IPS DF 19.7 (cell line): ENCODE results near the gene PPFIA1.

Experiments
- DNase-seq: peaks from one replicate; pipeline ENCODE4 v3.0.0-alpha.2; 2013; ENCODE audit warnings: low read depth, low spot score

Gene PPFIA1

DNA sequence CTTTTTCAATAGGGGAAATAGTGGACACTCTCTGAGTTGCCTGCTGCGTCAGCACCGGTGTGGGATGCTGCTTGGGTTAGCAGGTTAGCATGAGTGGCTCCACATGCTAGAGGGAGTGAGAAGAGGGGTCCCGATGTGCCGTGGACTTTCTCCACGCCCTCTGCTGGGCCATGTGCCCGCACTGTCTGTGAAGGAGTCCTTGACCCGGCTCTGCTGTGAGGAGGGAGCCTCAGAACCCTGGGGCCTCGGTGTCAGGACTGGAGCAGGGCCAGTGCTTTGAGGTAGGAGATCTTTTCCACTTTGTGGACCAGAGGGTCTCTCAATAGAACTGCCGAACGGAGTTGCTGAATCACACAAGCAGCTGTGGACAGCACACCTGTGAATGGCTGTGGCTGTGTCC is 142.7 kb downstream of the PPFIA1 start:
- DNase-seq, result no peak

DNA sequence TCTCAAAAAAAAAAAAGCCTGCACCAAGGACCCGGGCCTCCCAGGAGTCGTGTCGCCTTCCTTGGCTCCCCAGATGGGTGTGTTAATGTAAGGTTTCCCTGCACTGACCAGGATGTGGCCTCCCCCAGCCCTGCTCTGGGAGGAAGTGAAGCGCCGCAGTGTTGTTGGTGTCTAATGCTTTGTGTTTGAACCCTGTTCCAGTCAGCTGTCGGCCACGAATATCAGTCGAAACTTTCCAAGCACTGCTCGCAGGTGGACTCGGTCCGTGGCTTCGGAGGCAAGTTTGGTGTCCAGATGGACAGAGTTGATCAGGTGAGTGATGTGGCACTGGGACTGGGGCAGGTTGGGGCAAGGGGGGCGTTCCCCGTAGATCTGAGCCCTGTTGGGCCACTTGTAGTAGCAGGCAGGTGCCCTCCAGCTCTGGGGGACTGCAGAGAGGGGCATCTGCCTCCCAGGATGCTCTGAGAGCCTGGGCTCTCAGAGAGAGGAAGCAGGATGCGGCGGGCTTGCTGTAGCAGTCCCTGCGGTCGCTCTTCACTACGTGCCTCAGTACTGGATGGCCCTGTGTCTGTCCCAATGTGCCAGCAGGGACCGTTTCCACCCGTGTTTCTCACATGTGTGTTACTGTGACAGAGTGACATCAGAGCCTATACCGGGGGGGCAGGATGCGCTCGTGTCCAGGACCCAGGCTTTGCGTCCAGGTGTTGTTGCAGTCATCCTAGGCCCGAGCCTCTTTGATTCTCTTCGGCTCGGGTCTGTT is 144.0 kb downstream of the PPFIA1 start:
- no peak for DNase-seq

DNA sequence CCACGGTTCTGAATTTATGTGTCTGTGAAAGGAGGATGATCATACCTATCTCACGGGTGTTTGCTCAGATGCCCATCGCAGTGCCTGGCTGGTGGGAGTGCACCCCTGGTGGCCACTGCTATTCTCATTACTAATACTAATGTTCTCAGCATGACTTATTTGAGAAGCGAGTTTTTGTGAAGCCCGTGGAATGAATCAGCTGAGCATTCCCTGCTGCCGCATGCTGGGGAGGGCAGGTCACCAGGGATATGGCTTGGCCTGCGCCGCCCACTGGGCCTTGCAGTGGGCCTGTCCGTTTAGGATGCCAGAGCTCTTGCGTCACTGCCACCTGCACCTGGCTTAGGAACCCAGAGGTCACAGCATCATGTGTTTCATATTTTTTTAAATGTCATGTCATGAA is 144.7 kb downstream of the PPFIA1 start:
- DNase-seq, result no peak

DNA sequence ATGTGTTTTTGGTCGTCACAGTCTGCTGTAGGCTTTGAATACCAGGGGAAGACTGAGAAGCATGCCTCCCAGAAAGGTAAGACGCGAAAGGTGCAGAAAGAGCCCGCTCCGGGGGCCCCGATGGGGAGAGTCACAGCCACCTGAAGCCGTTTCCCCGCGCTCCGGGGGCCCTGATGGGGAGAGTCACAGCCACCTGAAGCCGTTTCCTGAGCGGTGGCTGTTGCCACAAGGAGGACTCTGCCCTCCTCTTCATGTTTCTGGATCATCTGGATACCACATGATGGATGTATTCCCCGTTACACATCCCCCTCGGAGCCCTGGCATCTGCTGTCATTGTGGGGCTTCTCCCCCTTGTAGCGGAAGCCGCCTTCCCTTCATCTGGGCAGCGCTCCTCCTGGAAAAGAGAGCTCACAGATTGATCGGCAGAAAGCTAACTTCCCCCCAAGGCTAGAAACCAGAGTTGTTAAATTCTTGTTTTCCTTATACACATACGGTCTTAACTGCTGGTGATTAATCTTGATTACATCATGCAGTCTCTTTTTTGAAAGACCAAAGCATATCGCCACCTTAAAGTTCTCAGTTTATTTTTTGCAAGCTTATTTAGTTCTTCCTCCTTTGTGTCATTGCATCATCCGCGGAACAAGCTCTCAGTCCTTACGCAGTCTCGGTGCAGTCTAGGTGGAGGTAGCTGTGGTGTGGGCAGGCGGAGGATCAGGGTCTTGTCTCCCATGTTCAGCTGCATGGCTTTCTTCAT is 145.3 kb downstream of the PPFIA1 start:
- DNase-seq, result no peak

DNA sequence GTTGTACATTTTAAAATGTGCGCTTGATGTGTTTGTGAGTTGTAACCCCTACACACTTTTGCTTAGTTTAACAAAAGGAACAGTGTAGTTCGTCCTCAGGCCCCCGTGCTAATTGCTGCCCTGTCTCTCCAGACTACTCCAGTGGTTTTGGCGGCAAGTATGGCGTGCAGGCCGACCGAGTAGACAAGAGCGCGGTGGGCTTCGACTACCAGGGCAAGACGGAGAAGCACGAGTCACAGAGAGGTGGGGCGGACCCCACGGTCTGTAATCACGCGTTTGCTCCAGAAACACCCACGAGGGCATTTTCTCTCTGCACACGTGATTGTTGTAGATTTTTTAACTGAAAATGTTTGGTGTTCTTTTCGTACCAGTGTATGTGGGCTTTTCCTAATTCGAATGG is 146.4 kb downstream of the PPFIA1 start:
- no peak for DNase-seq

DNA sequence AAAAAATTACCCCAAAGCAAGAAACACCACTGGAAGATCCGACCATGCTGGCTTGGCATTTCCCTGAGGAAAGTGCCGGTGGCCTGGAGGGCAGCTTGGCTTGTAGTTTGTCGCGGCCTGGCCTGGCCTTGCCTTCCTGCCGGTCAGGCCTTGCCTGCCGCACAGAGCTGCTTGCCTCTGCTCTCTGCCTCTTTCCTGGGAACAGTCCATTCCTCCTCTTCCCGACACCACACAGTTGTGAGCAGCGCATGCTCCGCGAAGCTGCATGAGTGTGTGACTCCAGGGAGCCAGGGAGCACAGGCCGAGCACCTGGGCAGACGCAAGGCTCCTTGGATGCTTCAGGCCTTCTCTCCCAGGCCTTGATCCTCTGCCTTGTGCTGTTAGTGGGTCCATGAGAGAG is 147.6 kb downstream of the PPFIA1 start:
- no peak for DNase-seq

DNA sequence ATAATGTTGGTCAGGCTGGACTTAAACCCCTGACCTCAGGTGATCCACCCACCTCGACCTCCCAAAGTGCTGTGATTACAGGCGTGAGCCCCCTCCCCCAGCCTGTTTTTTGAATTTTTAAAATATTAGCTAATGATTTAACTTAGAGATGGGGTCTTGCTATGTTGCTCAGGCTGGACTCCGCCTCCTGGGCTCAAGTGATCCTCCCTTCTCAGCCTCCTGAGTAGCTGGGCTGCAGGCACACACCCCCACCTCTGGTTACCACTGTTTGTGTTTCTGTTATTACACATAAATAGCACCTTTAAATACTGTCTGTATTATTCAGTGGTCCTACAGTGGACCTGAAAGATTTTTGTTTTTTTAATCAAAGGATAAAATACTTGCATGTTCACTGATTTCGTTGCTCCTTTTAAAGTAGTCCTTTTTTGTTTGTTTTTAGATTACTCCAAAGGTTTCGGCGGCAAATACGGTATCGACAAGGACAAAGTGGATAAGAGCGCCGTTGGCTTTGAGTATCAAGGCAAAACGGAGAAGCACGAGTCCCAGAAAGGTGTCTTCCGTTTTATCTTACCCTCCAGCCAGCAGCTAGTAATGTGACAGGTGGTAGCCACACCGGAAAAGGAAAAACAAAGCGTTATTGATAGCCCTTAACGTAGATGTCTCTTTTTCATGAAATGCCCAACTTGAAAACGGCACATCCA is 149.0 kb downstream of the PPFIA1 start:
- DNase-seq, result no peak

DNA sequence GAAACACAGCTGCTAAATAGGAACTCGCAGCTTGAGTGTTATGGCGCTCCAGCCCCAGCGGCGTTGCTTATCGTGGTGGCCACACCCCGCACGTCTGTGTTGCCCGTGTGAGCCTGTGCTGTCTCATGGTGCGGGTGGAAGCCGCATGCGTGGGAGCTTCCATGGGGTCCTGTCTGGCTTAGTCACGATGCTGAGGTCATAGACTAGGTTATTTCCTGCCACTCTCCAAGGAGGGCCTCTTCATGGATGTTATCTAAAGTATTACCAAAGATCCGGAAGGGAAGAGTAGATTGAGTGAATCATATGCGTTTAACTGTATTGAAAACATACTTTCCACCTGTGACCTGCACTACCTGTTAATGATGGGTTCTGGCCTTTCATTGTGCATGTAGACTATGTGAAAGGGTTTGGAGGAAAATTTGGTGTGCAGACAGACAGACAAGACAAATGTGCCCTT is 149.5 kb downstream of the PPFIA1 start:
- no peak for DNase-seq

DNA sequence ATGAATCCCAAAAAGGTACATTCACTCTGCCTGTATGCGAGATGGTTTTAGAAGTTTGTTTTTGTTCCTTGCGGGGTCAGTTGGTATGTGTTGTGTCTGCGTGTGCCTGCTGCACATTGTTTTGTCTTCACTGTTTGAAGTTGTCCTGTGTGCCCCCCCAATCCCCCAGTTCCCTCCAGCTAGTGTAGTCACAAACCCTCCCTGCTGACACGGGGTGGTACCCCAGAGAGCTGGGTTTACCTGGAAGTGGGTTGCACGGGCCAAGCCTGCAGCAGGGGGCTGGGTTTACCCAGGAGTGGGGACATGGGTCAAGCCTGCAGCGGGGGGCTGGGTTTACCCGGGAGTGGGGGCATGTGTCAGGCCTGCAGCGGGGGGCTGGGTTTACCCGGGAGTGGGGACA is 150.0 kb downstream of the PPFIA1 start:
- DNase-seq, result no peak

DNA sequence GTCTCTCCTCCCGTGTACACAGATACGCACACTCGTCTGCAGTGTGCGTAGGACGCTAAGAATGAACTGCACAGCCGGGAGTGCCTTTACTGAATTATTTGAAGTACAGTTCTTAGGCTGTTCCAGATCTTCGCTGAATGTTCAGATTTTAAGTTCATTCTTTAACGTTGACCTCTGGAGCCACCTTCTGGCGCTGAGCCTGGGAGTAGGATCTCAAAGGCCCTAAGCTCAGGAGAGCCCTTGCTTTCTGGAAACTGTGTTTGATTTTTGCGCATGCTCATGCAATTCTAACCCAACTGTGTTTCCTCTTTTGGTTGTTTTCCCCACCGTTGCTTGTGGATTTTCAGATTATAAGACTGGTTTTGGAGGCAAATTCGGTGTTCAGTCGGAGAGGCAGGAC is 150.6 kb downstream of the PPFIA1 start:
- DNase-seq, result no peak

DNA sequence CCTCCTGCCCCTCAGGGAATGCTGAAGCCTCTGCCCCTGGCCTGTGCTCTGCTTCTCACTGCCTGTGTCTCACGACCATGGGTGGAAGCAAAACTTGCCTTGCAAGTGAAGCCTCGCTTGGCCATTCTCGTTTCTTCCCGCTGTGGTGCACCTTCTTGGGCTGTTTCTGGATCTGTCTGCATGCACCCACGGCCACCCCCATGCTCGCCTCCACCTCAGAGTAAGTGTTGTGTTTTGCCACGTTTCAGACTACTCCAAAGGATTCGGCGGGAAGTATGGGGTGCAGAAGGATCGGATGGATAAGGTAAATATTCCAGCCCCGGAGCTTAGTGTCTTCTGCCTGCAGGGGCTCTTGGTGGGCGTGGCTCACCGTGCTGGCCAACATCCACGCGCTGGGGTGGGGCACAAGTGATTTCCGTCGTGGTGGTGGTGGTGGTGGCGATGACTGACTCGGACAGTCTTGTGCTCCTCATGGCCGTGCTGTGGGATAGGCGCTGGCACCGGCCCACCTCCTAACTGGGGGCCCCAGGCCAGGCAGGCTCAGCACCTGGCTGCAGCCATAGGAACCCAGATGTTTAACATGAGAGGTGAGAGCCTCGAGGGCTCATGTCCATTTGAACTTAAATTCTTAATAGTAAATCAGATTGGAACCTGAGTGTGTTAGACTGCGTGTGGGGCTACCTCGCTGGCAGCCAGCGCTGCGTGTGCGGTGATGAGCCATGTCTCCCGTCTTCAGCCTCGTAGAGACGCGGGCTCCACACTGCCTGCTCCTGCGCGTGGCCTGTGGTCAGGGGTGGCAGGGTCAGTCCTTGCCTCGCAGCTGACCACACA is 152.4 kb downstream of the PPFIA1 start:
- no peak for DNase-seq

DNA sequence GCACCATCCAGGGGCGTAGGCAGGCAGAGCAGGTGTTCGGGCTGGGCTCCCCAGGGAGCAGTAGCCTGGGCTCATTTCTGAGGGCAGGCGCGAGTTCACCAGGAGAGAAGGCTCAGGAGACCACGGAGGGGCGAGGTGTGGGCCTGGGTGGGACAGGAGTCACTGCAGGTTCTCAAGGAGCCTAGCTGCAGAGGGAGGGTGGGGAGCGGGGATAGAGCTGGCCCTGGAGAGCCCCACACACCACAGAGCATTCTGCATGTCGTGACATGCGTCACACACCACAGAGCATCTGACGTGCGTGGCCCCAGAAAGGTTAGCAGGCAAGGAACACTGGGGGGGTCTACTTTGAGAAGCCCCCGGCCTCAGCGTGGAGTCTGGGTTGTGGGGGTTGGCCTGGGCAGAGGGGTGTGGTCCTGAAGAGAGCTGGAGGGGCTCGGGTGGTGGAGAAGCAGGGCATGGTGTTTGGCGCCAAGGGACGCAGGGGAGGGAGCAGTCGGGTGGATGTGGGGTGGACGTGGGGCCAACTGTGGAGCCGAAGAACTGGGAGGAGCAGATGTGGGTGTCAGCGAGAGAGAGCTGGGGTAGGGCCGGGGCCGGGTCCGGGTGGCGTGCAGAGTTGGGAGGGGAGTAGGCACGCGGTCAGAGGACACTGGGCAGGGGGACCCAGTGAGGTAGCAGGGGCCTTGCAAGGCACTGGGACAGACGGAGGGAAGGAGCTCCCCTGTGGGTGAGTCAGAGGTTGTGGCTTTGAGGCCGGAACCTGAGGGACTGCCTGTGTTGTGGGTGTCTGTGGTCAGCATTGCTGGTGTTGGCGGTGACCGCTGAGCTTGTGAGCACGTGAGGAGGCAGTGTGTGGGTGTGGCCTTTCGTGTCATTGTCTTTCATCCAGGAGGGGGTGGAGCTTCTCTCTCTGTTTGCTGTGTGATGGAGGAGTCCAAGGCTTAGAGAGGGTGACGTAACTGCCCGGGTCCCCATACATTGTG is 153.3 kb downstream of the PPFIA1 start:
- DNase-seq, result no peak

DNA sequence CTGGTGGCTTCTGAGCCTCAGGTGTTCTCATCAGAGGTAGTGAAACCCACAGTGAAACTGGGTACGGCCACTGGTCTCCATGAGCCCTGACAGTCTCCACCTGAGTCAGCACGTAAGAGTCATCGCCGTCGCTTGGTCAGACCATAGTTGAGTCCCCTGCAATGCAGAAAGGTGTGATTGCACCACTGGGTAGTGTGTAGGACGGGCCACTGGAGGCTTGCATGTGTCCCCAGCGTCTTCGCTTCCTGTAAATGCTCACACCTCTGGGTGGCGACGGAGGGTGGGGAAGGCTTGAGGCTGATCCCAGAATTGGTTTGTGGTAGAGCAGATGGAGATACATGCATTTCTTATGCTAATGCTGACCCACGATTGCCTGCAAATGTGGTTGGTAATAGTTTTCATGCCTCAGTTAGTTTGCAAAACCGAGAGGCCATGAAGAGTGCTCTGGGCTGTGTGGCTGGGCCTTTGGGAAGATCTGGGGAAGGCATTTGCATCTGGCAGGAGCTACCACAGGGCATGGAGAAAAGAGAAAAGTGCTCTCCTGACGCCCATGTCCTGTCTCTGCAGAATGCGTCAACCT is 154.4 kb downstream of the PPFIA1 start:
- DNase-seq, result no peak

DNA sequence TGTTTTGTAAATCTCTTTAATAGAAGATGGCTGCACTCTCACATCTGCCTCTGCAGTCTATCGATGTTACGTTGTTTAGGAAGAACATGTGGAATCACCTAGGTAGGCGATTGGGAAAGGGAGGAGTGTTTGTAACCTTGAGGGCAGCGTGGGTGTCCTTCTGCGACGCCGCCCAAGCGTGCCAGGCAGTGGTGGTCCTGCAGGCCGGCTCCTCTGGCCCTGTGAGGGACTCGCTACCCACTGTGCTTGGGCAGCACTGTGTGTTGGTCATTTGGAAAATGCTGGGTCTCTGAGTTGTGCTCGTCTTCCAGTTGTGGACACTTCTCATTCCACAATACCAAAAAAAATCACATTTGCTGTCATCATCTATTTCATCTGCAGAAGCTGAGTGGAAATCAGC is 156.9 kb downstream of the PPFIA1 start:
- DNase-seq, result no peak

DNA sequence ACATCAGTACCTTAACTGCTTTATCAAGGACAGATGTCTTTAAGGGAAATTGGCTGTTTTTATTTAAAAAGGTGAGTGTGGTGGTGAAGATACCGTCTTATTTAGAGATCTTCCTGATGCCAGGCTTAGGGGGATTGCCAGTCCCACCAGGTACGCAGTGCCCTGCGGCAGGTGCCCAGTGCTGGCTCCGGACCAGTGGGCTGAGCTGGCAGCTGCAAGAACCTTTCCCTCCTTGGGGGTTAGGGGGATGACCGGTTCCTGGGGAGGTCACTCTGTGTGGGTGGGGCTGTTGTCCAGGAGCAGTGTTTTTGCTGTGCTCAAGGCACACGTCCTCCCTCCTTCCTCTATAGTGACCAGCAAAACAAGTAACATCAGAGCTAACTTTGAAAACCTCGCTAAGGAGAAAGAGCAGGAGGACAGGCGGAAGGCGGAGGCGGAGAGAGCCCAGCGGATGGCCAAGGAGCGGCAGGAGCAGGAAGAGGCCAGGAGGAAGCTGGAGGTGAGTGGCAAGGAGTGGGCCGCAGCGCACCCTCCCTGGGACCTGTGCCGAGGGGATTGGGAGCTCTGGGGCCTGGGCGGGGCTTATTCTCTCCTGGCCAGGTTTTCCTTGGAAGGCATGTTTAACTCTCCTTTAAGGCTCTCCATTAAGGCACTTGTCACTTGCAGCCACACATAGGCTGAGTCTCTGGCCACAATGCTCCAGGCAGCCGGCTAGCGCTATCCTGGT is 158.4 kb downstream of the PPFIA1 start:
- no peak for DNase-seq

DNA sequence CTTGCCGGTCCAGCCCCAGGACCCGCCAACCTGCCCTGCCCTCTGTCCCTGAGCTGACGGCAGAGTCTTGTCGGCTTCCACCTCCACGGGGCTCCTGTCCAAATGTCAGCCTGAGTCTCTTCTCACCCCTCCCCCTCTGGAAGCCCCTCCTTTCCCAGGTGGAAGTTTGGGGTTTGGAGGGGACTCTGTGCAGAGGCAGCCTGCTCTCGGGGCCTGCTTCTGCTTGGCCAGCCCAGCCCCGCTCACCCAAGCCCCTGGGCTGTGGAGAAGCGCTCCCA is 158.9 kb downstream of the PPFIA1 start:
- no peak for DNase-seq

DNA sequence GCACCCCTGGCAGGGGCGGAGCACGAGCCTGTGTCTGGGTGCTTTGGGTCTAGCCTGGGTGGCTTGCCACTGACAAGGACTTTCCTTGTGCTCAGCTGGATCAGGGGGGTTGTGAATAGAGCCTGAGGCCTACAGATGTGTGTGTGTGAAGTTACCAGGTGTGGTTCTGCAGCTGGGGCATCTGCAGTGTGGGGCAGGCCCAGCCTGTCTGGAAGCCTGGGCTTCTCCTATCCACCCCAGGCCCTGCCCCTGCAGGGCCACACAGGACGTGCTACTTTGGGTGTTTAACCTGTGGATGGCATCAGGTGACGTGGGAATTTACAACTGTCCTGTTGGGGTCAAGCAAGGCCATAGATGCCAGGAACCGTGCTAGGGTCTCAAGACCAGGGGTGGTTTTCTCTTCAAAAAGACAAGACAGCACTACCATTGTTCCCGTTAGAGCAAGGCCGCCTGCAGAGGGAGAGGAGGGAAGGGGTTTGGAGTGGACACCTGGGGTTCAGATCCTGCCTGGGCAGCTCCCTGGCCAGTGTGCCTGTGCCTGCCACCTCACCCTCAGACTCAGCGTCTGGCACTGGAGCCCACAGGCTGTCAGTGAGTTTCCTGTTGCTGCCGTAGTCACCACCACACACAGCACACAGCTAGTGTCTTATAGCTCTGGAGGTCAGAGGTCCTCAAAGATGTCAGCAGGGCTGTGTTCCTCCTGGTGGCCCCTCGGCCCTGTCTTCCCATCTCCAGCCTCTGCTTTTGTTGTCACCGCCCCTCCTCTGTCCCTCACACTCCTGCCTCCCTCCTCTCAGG is 159.4 kb downstream of the PPFIA1 start:
- DNase-seq, result no peak

DNA sequence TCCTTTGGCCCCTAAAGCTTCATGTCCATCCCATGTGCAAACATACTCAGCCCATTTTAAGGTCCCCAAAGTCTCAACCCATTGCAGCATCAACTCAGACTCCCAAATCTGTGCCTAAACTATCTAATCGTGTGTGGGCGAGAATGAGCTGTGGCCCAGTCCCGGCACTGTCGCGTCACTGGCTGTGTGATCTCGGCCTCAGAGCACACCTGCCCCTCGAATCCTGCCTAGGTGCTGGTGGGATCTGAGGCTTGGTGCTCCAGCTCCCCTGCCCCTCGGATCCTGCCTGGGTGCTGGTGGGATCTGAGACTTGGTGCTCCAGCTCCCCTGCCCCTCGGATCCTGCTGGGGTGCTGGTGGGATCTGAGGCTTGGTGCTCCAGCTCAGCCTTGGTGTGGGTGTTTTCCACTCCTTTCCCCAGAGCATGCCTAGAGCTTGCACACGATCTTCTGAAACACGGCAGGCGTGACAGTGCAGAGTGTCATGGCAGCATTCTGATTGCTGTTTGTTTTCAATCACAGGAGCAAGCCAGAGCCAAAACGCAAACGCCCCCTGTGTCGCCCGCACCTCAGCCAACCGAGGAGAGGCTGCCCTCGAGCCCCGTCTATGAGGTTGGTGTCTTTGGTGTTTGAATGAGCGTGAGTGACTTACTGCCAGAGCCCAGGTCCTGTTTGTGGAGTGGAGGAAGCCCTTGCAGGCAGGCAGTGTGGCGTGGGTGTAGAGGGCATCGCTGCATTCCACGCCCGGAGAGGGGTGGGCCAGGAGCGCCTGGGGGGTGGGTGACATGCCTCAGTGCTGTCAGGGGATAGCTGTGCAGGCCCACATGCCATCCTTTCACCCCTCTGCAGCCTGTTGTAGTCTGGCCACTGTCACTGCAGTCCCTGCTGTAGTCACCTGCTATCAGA is 160.4 kb downstream of the PPFIA1 start:
- no peak for DNase-seq
